SJCRH30 (cell line): Measurements from ENCODE around the gene ZNG1B. TPM values are rescaled to one million over a fixed set of nuclear protein-coding genes. Genes with fewer than 3 reads are reported as not detected.
"Not testable (repeated sequence)": the region's sequence is repeated elsewhere in the genome, so short reads cannot be mapped to it uniquely, and the experiment has no call there.

Experiments used
- DNase-seq, 2 experiments: peaks; one replicate each; pipeline ENCODE4 v3.0.0-alpha.2; 2015 to 2020
- H3K27ac ChIP-seq: fragments of 250-450 bp; sonication (Bioruptor Pico); 2 replicates; pipeline ENCODE4 v1.5.1; 2020; ENCODE audit warnings: mild to moderate bottlenecking, moderate library complexity
- H3K27me3 ChIP-seq: fragments of 250-450 bp; sonication (Bioruptor Pico); 2 replicates; pipeline ENCODE4 v1.5.1; 2020; ENCODE audit warnings: mild to moderate bottlenecking, moderate library complexity
- H3K36me3 ChIP-seq: fragments of 250-450 bp; sonication (Bioruptor Pico); 2 replicates; pipeline ENCODE4 v1.5.1; 2020; ENCODE audit warnings: mild to moderate bottlenecking, moderate library complexity
- H3K4me1 ChIP-seq: fragments of 250-450 bp; sonication (Bioruptor Pico); 2 replicates; pipeline ENCODE4 v1.5.1; 2020; ENCODE audit warnings: mild to moderate bottlenecking, moderate library complexity
- H3K4me3 ChIP-seq: fragments of 250-450 bp; sonication (Bioruptor Pico); 2 replicates; pipeline ENCODE4 v1.5.1; 2020; ENCODE audit warnings: mild to moderate bottlenecking, moderate library complexity
- H3K9me3 ChIP-seq: fragments of 250-450 bp; sonication (Bioruptor Pico); replicated peaks from 2 replicates; pipeline ENCODE4 v1.5.1; 2020; ENCODE audit warnings: mild to moderate bottlenecking, moderate library complexity
- total RNA-seq: library from RNA; depleted of rRNA; stranded (reverse); fragments of >200 nt; shearing (Covaris generic); gene quantifications from 2 replicates; pipeline ENCODE4 v1.2.3, GENCODE V29; 2014

ZNG1B gene
- total RNA-seq, 1 experiment from 2014 or later = 83.1 TPM

DNA sequence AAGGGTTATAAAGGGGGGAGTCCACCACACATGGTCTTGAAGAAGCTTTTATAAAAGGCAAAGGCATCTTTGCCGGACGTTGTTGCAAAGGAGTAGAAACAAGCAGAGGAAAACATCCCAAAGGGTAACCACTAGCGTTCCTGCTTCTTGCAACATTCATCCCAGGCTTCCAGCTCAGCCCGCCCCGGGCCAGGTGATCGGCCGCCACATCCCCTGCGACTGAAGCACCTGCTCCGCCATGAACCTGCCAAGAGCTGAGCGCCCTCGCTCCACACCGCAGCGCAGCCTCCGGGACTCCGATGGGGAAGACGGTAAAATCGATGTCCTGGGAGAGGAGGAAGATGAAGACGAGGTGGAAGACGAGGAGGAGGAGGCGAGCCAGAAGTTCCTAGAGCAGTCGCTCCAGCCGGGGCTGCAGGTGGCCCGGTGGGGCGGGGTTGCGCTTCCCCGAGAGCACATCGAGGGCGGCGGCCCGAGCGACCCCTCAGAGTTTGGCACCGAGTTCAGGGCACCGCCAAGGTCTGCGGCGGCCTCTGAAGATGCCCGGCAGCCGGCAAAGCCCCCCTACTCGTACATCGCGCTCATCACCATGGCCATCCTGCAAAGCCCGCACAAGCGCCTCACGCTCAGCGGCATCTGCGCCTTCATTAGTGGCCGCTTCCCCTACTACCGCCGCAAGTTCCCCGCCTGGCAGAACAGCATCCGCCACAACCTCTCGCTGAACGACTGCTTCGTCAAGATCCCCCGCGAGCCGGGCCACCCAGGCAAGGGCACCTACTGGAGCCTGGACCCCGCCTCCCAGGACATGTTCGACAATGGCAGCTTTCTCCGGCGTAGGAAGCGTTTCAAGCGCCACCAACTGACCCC, 61.8 kb downstream of the ZNG1B start:
- not testable (repeated sequence) for DNase-seq, H3K9me3 ChIP-seq, H3K27ac ChIP-seq, H3K27me3 ChIP-seq, H3K4me1 ChIP-seq, H3K4me3 ChIP-seq, H3K36me3 ChIP-seq

DNA sequence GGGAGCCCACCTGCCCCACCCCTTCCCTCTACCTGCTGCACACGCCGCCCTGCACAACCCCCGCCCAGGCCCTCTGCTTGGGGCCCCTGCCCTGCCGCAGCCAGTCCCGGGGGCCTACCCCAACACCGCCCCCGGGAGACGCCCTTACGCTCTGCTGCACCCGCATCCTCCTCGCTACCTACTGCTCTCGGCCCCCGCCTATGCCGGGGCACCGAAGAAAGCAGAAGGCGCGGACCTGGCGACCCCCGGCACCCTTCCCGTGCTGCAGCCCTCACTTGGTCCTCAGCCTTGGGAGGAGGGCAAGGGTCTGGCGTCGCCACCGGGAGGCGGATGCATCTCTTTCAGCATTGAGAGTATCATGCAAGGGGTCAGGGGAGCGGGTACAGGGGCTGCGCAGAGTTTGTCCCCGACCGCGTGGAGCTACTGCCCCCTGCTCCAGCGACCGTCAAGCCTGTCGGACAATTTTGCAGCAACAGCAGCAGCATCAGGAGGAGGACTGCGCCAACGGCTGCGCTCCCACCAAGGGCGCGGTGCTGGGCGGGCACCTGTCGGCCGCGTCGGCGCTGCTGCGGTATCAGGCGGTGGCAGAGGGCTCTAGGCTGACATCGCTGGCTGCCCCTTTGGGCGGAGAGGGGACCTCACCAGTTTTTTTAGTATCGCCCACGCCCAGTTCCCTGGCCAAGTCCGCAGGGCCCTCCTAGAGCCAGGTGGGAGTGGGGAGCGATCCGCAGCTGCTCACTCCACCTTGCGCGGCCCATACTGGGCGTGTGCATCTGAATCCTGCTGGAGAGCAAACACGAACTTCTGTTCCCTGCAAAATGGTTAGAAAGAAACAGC, 62.6 kb downstream of the ZNG1B start:
- not testable (repeated sequence) for H3K4me3 ChIP-seq, H3K4me1 ChIP-seq, H3K9me3 ChIP-seq, H3K27me3 ChIP-seq, H3K36me3 ChIP-seq, DNase-seq
- H3K27ac ChIP-seq = peak overlapping the region; percentile 32; the same call in 1 of the 2 replicates

DNA sequence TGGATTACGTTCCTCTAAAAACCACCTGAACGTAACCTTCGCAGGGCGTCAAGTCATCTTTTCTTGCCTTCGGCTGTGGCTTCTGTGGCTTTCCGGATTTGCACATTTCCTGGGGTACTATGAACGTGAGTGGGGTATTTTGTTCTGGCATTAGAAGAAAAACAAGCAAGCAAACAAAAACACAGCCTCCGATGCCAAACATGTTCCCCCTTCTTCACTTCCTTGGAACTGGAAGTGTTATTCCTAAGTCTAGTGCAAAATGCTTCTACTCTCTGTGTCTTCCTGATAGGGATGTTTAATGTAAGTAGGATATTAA, 63.2 kb downstream of the ZNG1B start:
- H3K27me3 ChIP-seq, H3K36me3 ChIP-seq, H3K9me3 ChIP-seq, H3K4me1 ChIP-seq: not testable (repeated sequence)
- peak overlapping the region; percentile 32; the same call in 1 of the 2 replicates for H3K27ac ChIP-seq
- DNase-seq = peak; percentile 27 to 49
- H3K4me3 ChIP-seq = peak overlapping the region; percentile 35; the same call in 1 of the 2 replicates

GRCh38 chr2:113502216-113503093, 65.0 kb downstream of the ZNG1B start:
- peak; percentile 90 to 96 for DNase-seq
- not testable (repeated sequence) for H3K9me3 ChIP-seq, H3K27me3 ChIP-seq, H3K36me3 ChIP-seq, H3K4me1 ChIP-seq
- H3K27ac ChIP-seq = peak overlapping the region; percentile 90
- peak overlapping the region; percentile 85 for H3K4me3 ChIP-seq

DNA sequence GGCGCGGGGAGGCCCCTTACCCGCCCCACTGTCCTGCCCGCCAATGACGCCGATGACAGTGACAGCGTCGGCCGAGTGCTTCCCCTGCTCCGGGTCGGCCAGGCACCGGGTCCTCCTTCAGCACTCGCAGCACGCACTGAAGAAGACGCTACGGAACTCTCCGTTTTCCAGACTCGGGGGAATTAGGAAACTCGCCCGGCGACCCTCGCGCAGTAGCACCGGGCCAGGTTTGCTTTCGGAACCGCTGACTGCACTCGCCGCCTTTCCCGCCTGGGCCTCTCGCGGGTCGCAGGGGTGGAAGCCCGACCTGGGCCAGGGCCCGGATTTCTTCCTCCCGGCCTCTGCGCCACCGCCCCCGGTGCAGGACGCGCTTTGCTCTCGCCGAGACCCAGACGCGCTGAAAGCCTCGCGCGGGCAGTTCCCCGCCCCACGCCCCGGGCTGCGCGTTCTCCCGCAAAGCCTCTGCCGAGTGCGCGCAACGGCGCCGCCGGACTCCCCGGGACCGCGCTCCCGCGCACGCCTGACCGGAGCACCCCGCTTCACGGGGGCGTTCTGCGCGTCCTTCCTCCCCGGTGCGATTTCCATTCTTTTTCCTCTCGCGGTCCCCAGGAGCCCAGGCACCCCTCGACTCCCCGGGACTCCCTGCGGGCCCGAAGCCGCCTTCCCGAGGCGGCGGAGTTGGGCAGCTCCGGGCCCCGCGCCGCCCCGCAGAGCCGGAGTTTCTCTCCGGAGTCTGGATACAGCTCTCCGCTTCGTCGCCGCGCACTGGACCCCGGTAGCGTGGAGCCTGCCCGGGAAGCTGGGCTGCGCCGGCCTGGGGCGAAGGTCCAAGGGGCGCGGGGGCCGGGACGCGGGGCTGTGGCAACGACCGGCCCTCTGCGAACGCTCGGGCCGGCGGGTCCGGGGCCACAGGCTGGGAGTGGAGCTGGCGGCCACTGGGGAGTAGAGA, 65.9 kb downstream of the ZNG1B start:
- not testable (repeated sequence) for H3K36me3 ChIP-seq, H3K9me3 ChIP-seq, H3K4me1 ChIP-seq, H3K27me3 ChIP-seq
- Histone ChIP-seq H3K4me3 (peak overlapping the region; percentile 85), H3K27ac (peak overlapping the region; percentile 90)
- peak; percentile 33 to 77 for DNase-seq

GRCh38 chr2:113504081-113504480, 66.6 kb downstream of the ZNG1B start:
- not testable (repeated sequence) for H3K4me1 ChIP-seq, H3K9me3 ChIP-seq, H3K27me3 ChIP-seq, H3K36me3 ChIP-seq
- Histone ChIP-seq H3K4me3 (peak overlapping the region; percentile 85), H3K27ac (peak overlapping the region; percentile 90)
- DNase-seq = peak; percentile 55 to 72

DNA sequence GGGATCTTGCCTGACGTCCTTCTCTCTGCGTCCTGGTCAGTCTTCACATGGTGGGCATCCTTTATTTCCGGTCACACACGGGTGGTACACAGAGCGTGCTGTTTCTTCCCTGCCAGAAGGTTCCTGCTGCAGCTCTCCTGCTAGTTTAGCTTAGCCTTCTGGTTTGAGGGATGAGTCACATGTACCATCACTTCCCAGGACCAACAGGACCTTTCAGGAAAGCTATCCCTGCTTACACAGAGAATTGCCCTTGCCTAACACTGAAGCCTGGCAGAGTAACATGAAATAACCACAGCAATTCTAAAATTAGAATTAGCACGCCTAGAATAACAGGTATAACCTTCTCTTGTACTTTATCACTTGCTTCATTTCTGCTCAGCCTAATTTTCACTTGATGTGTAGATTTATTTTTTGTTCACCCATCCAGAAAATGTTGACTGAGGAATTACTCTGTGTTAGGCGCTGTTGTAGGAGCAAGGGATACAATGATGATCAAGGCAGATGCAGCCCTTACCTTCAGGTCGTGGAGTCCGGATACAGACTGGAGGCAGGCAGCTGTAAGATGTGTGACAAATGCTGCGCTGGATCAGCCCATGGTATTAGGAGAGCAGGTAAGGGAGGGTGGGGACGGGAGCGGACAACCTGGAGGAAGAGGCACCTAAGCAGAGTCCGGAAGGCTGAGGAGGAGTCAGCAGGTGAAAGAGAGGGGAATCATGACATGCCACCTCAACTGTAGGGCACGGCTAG, 70.1 kb downstream of the ZNG1B start:
- not testable (repeated sequence) for H3K4me3 ChIP-seq, H3K27ac ChIP-seq, H3K36me3 ChIP-seq, H3K4me1 ChIP-seq, H3K27me3 ChIP-seq, DNase-seq, H3K9me3 ChIP-seq

GRCh38 chr2:113508187-113508586, 70.7 kb downstream of the ZNG1B start:
- not testable (repeated sequence) for H3K4me3 ChIP-seq, H3K9me3 ChIP-seq, H3K27me3 ChIP-seq, H3K27ac ChIP-seq, H3K4me1 ChIP-seq, H3K36me3 ChIP-seq, DNase-seq

DNA sequence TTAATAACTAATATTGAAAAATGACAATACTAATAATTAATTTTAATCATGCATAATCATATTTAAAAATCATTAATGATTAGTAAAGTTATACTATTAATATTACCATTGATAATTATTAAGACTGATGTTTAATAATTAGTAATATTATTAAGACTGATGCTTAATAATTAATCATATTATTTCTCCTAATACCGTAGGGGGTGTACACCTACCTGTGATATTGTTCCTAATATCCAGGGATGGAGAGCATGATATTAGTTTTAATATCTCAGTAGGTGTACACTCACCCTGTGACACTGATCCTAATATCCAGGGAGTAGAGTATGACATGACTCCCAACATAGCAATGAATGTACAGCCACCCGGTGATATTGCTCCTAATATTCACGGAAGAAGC, 73.4 kb downstream of the ZNG1B start:
- not testable (repeated sequence) for H3K4me3 ChIP-seq, H3K4me1 ChIP-seq, DNase-seq, H3K9me3 ChIP-seq, H3K27me3 ChIP-seq, H3K36me3 ChIP-seq, H3K27ac ChIP-seq

- H3K27me3 ChIP-seq, H3K4me3 ChIP-seq: not testable (repeated sequence)
- H3K4me1 ChIP-seq = peaks cover 12% of the 10 kb centered on the region
These were observed 74.4 kb downstream of the ZNG1B start for GRCh38 chr2:113511859-113512258.

DNA sequence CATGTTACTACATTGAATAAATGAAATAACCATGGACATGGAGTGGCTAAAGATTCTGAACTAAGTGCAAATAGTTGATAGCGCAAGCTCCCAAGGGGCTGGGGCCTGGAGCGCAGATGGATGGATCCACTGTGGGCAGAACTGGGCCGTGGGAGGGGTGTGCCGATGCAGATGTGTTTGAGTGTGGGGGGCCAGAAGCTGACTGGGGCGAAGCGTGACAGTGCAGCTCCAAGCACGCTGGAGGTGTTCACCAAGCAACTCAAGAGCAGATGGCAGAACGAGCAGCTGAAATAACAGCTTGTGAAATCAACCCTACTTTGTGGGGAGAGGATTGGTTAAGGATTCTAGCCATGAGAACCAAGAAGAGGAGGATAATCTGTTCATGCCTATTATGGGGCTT, 78.0 kb downstream of the ZNG1B start:
- peaks cover 12% of the 10 kb centered on the region for H3K4me1 ChIP-seq
- not testable (repeated sequence) for H3K9me3 ChIP-seq, H3K4me3 ChIP-seq, H3K36me3 ChIP-seq, H3K27me3 ChIP-seq
- peak; percentile 95 to 97 for DNase-seq
- H3K27ac ChIP-seq = peak overlapping the region; percentile 95

More at GRCh38 chr2:113511859-113512258, 74.4 kb downstream of the ZNG1B start:
- H3K9me3 ChIP-seq, DNase-seq, H3K27ac ChIP-seq, H3K36me3 ChIP-seq: not testable (repeated sequence)

DNA sequence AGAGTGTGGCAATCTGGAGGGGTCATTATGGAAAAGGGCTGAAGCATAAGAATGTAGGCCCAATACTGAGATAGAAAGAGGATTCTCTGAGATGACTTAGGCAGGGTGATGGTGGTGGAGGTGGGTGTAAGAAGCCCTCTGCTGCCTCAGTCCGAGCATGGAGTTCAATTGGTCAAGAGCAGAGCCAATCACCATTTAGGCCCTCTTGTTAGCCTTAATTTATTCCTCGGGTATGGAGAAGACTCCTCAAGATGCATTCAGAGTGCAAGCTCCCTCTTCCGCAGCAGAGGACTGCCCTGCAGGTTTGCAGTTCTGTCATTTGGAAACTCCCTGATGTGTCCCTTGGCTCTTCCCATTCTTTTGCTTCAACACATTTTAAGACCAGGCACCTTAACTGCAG, 78.5 kb downstream of the ZNG1B start:
- Histone ChIP-seq H3K4me1 (peaks cover 12% of the 10 kb centered on the region), H3K27ac (peak overlapping the region; percentile 95)
- DNase-seq = peak; percentile 53 to 75
- H3K36me3 ChIP-seq, H3K9me3 ChIP-seq, H3K27me3 ChIP-seq, H3K4me3 ChIP-seq: not testable (repeated sequence)

DNA sequence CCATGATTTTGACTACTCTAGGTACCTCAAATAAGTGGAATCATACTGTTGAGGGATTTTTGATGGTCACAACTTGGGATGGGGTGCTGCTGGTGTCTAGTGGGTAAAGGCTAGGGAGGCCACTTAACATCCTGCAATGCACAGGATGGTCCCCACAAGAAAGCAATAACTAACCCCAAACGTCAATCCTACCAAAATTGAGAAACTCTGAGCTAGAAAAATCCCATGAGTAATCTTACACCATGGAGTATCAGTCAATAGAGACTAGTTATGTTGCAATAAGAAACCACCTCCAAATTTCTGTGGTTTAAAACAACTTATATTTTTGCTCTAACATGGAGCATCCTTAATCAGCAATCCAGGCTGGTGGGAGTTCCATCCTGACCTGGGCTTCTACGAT, 79.5 kb downstream of the ZNG1B start:
- H3K9me3 ChIP-seq, H3K27ac ChIP-seq, H3K4me3 ChIP-seq, H3K36me3 ChIP-seq, DNase-seq, H3K27me3 ChIP-seq: not testable (repeated sequence)
- peaks cover 12% of the 10 kb centered on the region for H3K4me1 ChIP-seq
